ENCODE results near the gene ATP6V0A1.

Gene ATP6V0A1

GRCh38 chr17:42563950-42564349 is 105.3 kb downstream of the ATP6V0A1 start:
- DNase-seq, result no peak

- DNase-seq, result no peak
Observed at GRCh38 chr17:42564815-42565522, 106.3 kb downstream of the ATP6V0A1 start.

GRCh38 chr17:42565523-42566214 is 107.0 kb downstream of the ATP6V0A1 start:
- no peak for DNase-seq

GRCh38 chr17:42566215-42566882 is 107.7 kb downstream of the ATP6V0A1 start:
- DNase-seq, result no peak

GRCh38 chr17:42566883-42567573 is 108.3 kb downstream of the ATP6V0A1 start, which contains the start of gene MLX:
MLX (plus strand) TSS chr17:42567100; CDS start chr17:42567125, 25 bp downstream.
- peak; percentile 92 for DNase-seq

GRCh38 chr17:42568341-42569111 is 109.8 kb downstream of the ATP6V0A1 start:
- no peak for DNase-seq

GRCh38 chr17:42571435-42572225 is 113.0 kb downstream of the ATP6V0A1 start:
- DNase-seq, result no peak

Data from CD4-positive, alpha-beta T cell treated with Interleukin-4 for 1 hour (primary cell).